CD8-positive, alpha-beta memory T cell (primary cell): ENCODE results near the gene SMYD3. TPM values are rescaled to one million over a fixed set of nuclear protein-coding genes. Genes with fewer than 3 reads are reported as not detected.

Experiments used
- CTCF ChIA-PET: fragments of 350-600 bp; sonication (Branson Sonifier 250); formaldehyde crosslinking; loops from one replicate; lab custom pipeline; 2021; ENCODE audit warnings: antibody characterized with exemption; lab: Charles Lee
- POLR2A ChIA-PET: fragments of 350-600 bp; sonication (Branson Sonifier 250); formaldehyde crosslinking; loops from one replicate; lab custom pipeline; 2021; ENCODE audit warnings: antibody characterized with exemption; lab: Charles Lee
- DNase-seq, 5 donors: peaks; one replicate each; pipeline versions ENCODE4 v3.0.0 to v3.0.0-alpha.2; 2020 to 2022; ENCODE audit warnings: mixed read lengths in 1 of 5
- H3K27ac ChIP-seq: one replicate; pipeline ENCODE4 v1.7.0; 2013; ENCODE audit warnings: low read depth, mild to moderate bottlenecking, low read length, moderate library complexity
- H3K27me3 ChIP-seq: 2 replicates; pipeline ENCODE4 v1.7.0; 2013; ENCODE audit warnings: low read length, mild to moderate bottlenecking; ENCODE audit not compliant: insufficient read depth, poor library complexity, severe bottlenecking
- H3K36me3 ChIP-seq: 2 replicates; pipeline ENCODE4 v1.7.0; 2013; ENCODE audit warnings: mild to moderate bottlenecking, low read length, moderate library complexity; ENCODE audit not compliant: insufficient read depth
- H3K4me1 ChIP-seq: 2 replicates; pipeline ENCODE4 v1.7.0; 2013; ENCODE audit warnings: mild to moderate bottlenecking, low read length, moderate library complexity; ENCODE audit not compliant: insufficient read depth
- H3K4me3 ChIP-seq: 2 replicates; pipeline ENCODE4 v1.7.0; 2013; ENCODE audit warnings: mild to moderate bottlenecking, low read length
- H3K9me3 ChIP-seq: 2 replicates; pipeline ENCODE4 v1.7.0; 2013; ENCODE audit warnings: mild to moderate bottlenecking, low read length
- H3K27ac Mint-ChIP-seq, 8 donors: one replicate each; pipeline ENCODE4 v1.8.0; 2020 to 2021; ENCODE audit warnings: mixed read lengths in 8 of 8, mild to moderate bottlenecking in 6 of 8, inconsistent platforms in 3 of 8, moderate library complexity in 3 of 8
- H3K27me3 Mint-ChIP-seq, 2 donors: one replicate each; pipeline ENCODE4 v1.8.0; 2020 to 2021; ENCODE audit warnings: mixed read lengths in 2 of 2, mild to moderate bottlenecking in 1 of 2, moderate library complexity in 1 of 2
- H3K36me3 Mint-ChIP-seq, 3 donors: one replicate each; pipeline ENCODE4 v1.8.0; 2020 to 2021; ENCODE audit warnings: mixed read lengths in 3 of 3, inconsistent platforms in 1 of 3, mild to moderate bottlenecking in 1 of 3
- H3K4me1 Mint-ChIP-seq, 3 donors: one replicate each; pipeline ENCODE4 v1.8.0; 2020 to 2021; ENCODE audit warnings: mixed read lengths in 3 of 3, inconsistent platforms in 1 of 3, mild to moderate bottlenecking in 1 of 3
- H3K4me3 Mint-ChIP-seq, 7 donors: one replicate each; pipeline ENCODE4 v1.8.0; 2020 to 2021; ENCODE audit warnings: mixed read lengths in 7 of 7, mild to moderate bottlenecking in 6 of 7, moderate library complexity in 4 of 7, inconsistent platforms in 2 of 7
- H3K9me3 Mint-ChIP-seq, 5 donors: one replicate each; pipeline ENCODE4 v1.8.0; 2020 to 2022; ENCODE audit warnings: mixed read lengths in 5 of 5, mild to moderate bottlenecking in 3 of 5, moderate library complexity in 2 of 5, inconsistent platforms in 1 of 5
- polyA plus RNA-seq: library from polyadenylated mRNA; unstranded; fragments of 300-500 nt; fragmentation: Illumina TruSeq; gene quantifications from one replicate; pipeline ENCODE4 v1.2.3, GENCODE V29; 2021
- total RNA-seq, 2 experiments: library from RNA; stranded (reverse); gene quantifications; one replicate each; pipeline ENCODE4 v1.2.3, GENCODE V29; 2021

SMYD3 gene
- total and polyA plus RNA-seq, 3 experiments from 2014 or later: 12.4 to 31.7 (median 14.5) TPM

DNA sequence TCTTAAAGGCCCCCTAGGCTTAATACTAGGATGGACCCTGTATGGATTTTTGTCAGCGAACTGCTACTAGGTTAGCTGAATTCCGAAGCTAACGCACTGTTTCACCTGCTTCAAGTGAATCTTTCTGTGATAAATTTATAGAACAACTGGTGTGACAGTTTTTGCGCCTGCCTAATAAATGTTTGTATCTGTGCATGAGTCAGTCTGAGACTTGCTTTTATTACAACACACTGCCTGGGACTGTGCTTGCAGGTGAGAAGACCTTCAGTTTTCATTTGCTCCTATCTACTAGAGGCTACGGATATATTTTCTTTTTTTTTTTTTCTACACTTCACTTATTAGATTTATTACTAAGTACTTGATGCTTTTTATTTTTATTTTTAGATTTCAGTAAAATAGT, 420.9 kb downstream of the SMYD3 start:
- peaks cover 4% of the 10 kb centered on the region for H3K9me3 ChIP-seq
- H3K27ac ChIP-seq: no peak overlapping the region
- Mint-ChIP-seq H3K27ac (no peak overlapping the region), H3K4me3 (no peak overlapping the region), H3K27me3 (peaks cover 0 to 3% of the 10 kb centered on the region in 2 donors), H3K36me3 (peaks cover 3 to 31% (median 10%) of the 10 kb centered on the region in 3 donors), H3K9me3 (peaks cover 5 to 29% (median 8%) of the 10 kb centered on the region in 5 donors), H3K4me1 (no peaks in the 10 kb centered on the region)
- H3K36me3 ChIP-seq: no peaks in the 10 kb centered on the region
- H3K27me3 ChIP-seq: no peaks in the 10 kb centered on the region
- CTCF ChIA-PET: no interaction called here
- H3K4me3 ChIP-seq: no peak overlapping the region
- no peaks in the 10 kb centered on the region for H3K4me1 ChIP-seq
- no peak for DNase-seq
- POLR2A ChIA-PET: no interaction called here

DNA sequence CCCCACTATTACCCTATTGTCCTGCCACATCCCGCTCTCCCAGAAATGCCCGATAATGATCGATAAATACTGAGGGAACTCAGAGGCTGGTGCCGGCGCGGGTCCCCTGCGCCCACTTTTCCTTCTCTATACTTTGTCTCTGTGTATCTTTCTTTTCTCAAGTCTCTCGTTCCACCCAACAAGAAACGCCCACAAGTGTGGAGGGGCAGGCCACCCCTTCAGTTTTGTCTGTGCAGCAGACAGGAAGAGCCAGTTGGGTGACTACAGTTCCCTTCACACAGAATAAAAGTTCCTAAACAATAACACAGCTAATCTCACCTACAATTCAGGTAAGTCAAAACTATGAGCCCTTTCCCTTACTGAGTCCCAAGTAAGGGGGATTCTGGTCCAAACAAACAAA, 423.7 kb downstream of the SMYD3 start:
- H3K4me3 Mint-ChIP-seq: no peak overlapping the region
- H3K27ac Mint-ChIP-seq: no peak overlapping the region
- peaks cover 4% of the 10 kb centered on the region for H3K9me3 ChIP-seq
- H3K4me1 Mint-ChIP-seq: peaks cover 3 to 7% (median 6%) of the 10 kb centered on the region in 3 donors
- H3K27me3 Mint-ChIP-seq: peaks cover 0 to 3% of the 10 kb centered on the region in 2 donors
- H3K4me1 ChIP-seq: no peaks in the 10 kb centered on the region
- peaks cover 3 to 52% (median 11%) of the 10 kb centered on the region in 3 donors for H3K36me3 Mint-ChIP-seq
- POLR2A ChIA-PET: no interaction called here
- no peaks in the 10 kb centered on the region for H3K36me3 ChIP-seq
- H3K4me3 ChIP-seq: no peak overlapping the region
- CTCF ChIA-PET: no interaction called here
- no peaks in the 10 kb centered on the region for H3K27me3 ChIP-seq
- no peak overlapping the region for H3K27ac ChIP-seq
- H3K9me3 Mint-ChIP-seq: peaks cover 5 to 32% (median 8%) of the 10 kb centered on the region in 5 donors
- DNase-seq: no peak

DNA sequence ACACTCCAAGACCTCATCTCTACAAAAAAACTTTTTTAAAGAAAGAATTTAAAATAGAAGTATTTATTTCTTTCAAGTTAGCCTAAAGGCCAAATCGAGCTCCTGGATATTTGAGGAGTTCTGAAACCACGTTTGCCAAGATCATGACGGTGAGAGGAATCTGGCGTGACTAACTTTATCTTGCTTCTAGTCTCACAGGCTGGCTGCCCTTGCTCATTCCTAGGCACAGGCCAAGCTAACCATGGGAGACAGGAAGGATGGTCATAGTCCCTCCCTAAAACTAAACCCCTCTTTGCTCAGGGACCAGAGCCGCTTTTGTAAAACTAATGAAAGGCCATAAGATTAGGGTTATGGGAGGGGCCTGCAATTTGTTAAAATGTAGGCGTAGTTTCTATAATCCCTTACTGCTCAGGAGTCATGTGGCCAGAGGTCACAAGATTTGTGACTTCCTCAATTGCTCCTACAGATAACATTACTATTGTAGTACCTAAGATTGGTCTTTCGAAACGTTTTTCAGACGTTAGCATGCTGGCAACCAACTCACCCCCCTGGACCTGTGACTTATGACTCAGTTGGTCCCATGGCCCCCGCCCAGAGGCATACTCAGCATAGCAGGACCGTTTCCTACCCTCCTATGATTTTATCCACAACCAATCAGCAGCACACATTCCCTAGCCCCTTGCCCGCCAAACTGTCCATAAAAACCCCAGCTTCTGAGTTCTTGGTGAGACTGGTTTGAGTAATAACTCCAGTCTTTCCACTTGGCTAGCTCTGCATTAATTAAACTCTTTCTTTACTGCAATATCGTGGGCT, 425.0 kb downstream of the SMYD3 start:
- POLR2A ChIA-PET: no interaction called here
- Histone ChIP-seq H3K9me3 (peaks cover 4% of the 10 kb centered on the region), H3K27me3 (no peaks in the 10 kb centered on the region), H3K4me3 (no peak overlapping the region), H3K36me3 (no peaks in the 10 kb centered on the region), H3K27ac (no peak overlapping the region), H3K4me1 (no peaks in the 10 kb centered on the region)
- no peak overlapping the region for H3K27ac Mint-ChIP-seq
- no peak overlapping the region for H3K4me3 Mint-ChIP-seq
- no peak for DNase-seq
- peaks cover 0 to 3% of the 10 kb centered on the region in 2 donors for H3K27me3 Mint-ChIP-seq
- peaks cover 3 to 50% (median 7%) of the 10 kb centered on the region in 3 donors for H3K36me3 Mint-ChIP-seq
- H3K4me1 Mint-ChIP-seq: peaks cover 3 to 9% (median 6%) of the 10 kb centered on the region in 3 donors
- CTCF ChIA-PET: no interaction called here
- peaks cover 5 to 23% (median 8%) of the 10 kb centered on the region in 5 donors for H3K9me3 Mint-ChIP-seq

DNA sequence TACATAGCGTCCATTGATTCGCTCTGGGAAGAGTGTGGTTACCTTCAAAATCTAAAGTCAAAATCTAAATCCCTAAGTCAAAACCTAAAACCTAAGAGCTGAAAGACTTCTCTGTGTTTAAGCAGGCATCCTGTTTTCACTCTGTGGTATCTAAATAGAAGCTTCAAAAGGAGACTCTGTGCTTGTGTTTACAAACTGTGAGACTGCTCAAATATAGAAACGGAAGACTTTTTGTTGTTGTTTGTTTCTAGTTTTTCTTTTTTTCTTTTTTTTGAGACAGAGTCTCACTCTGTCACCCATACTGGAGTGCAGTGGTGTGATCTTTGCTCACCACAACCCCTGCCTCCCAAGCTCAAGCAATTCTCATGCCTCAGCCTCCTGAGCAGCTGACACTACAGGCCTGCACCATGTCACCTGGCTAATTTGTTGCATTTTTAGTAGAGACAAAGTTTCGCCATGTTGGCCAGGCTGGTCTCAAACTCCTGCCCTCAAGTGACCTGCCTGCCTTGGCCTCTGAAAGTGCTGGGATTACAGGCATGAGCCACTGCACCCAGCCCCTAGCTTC, 425.9 kb downstream of the SMYD3 start:
- H3K9me3 Mint-ChIP-seq: peaks cover 5 to 21% (median 8%) of the 10 kb centered on the region in 5 donors
- no peak for DNase-seq
- H3K9me3 ChIP-seq: peaks cover 4% of the 10 kb centered on the region
- H3K4me3 Mint-ChIP-seq: peak overlapping the region in 1 of 7 donors; percentile 45
- no peaks in the 10 kb centered on the region for H3K36me3 ChIP-seq
- H3K4me3 ChIP-seq: no peak overlapping the region
- CTCF ChIA-PET: no interaction called here
- peaks cover 0 to 3% of the 10 kb centered on the region in 2 donors for H3K27me3 Mint-ChIP-seq
- H3K36me3 Mint-ChIP-seq: peaks cover 3 to 45% (median 4%) of the 10 kb centered on the region in 3 donors
- peaks cover 3 to 9% (median 6%) of the 10 kb centered on the region in 3 donors for H3K4me1 Mint-ChIP-seq
- POLR2A ChIA-PET: no interaction called here
- peak overlapping the region in 2 of 8 donors; percentile 41 to 64 for H3K27ac Mint-ChIP-seq
- H3K4me1 ChIP-seq: no peaks in the 10 kb centered on the region
- no peak overlapping the region for H3K27ac ChIP-seq
- H3K27me3 ChIP-seq: no peaks in the 10 kb centered on the region

DNA sequence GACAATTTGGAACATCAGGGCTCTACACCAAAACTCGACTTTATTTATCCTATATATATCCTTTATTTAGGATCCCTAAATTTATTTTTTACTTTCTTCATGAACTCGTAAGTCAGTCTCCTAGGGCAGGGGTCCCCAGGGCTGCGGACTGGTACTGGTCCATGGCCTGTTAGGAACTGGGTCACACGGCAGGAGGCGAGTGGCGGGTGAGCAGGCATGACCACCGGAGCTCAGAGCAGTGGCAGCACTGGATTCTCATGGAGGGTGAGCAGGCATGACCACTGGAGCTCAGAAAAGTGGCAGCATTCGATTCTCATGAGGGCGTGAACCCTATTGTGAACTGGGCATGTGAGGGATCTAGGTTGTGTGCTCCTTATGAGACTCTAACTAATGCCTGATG, 427.0 kb downstream of the SMYD3 start:
- Mint-ChIP-seq H3K4me1 (peaks cover 3 to 9% (median 6%) of the 10 kb centered on the region in 3 donors), H3K27ac (no peak overlapping the region), H3K9me3 (peaks cover 5 to 18% (median 8%) of the 10 kb centered on the region in 5 donors), H3K36me3 (peaks cover 3 to 41% (median 4%) of the 10 kb centered on the region in 3 donors), H3K27me3 (peaks cover 0 to 3% of the 10 kb centered on the region in 2 donors), H3K4me3 (no peak overlapping the region)
- no peak overlapping the region for H3K4me3 ChIP-seq
- no peak overlapping the region for H3K27ac ChIP-seq
- CTCF ChIA-PET: no interaction called here
- POLR2A ChIA-PET: no interaction called here
- H3K9me3 ChIP-seq: peaks cover 4% of the 10 kb centered on the region
- no peaks in the 10 kb centered on the region for H3K4me1 ChIP-seq
- DNase-seq: no peak
- no peaks in the 10 kb centered on the region for H3K36me3 ChIP-seq
- no peaks in the 10 kb centered on the region for H3K27me3 ChIP-seq

DNA sequence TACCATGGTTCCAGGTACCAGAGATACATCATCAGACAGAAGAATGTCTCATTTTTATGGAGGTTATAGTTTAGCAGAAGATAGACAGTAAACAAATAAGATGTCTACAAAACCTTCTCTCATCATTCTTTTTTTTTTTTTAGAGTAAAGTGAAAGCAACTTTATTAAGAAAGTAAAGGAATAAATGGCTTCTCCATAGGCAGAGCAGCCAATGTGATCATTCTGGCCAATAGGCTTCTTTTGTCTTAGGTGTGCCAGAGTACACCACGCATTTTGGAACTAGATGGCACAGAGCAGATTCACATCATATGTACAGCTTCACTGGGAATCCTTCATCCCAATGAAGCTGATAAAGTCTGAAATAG, 428.2 kb downstream of the SMYD3 start:
- Mint-ChIP-seq H3K36me3 (peaks cover 3 to 45% (median 4%) of the 10 kb centered on the region in 3 donors), H3K4me3 (no peak overlapping the region), H3K27ac (peak overlapping the region in 1 of 8 donors; percentile 69), H3K9me3 (peaks cover 5 to 17% (median 8%) of the 10 kb centered on the region in 5 donors), H3K4me1 (peaks cover 3 to 9% (median 6%) of the 10 kb centered on the region in 3 donors), H3K27me3 (peaks cover 0 to 3% of the 10 kb centered on the region in 2 donors)
- Histone ChIP-seq H3K36me3 (no peaks in the 10 kb centered on the region), H3K27ac (no peak overlapping the region), H3K4me1 (no peaks in the 10 kb centered on the region), H3K9me3 (peaks cover 4% of the 10 kb centered on the region), H3K4me3 (no peak overlapping the region), H3K27me3 (no peaks in the 10 kb centered on the region)
- CTCF ChIA-PET: no interaction called here
- POLR2A ChIA-PET: no interaction called here
- no peak for DNase-seq

DNA sequence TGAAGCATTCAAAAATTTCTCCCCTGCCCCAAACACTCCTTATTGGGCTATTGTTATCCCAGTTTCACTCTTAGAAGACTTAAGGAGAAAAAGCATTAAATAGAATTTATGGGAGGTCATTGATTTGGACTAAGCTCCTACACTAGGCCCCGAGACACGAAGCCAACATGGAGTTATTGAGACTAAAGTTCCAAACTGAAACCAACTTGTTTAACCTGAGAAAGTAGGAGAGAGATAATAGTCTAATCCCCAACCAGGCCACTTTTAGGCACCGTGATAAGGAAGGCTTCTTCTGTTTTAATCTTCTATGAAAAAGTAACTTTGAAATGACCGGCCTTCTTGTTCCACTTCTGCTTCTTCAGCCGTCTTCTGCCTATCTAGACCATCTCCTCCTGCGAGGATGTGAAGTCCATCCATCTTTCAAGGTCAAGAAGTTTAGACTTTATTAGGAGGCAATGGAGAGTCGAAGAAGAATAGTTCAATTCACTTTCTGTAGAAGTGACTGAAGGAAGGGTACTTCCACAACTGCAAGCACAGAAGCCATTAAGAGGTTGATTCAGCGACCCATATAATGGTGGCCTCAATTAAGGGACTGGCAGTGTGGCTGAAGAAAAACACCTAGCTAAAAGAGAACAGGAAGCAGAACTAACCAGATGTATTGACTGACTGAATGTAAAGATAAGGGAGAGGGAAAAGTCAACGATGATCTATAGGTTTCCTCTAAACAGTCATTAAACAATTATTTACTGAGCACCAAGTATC, 428.8 kb downstream of the SMYD3 start:
- H3K36me3 Mint-ChIP-seq: peaks cover 2 to 42% (median 3%) of the 10 kb centered on the region in 3 donors
- H3K9me3 ChIP-seq: peaks cover under 1% of the 10 kb centered on the region
- no peaks in the 10 kb centered on the region for H3K4me1 ChIP-seq
- H3K27ac Mint-ChIP-seq: peak overlapping the region in 1 of 8 donors; percentile 69
- H3K4me3 ChIP-seq: no peak overlapping the region
- H3K9me3 Mint-ChIP-seq: peaks cover under 1 to 13% (median 3%) of the 10 kb centered on the region in 5 donors
- H3K27me3 ChIP-seq: no peaks in the 10 kb centered on the region
- peak overlapping the region; percentile 48 for H3K27ac ChIP-seq
- peaks cover 0 to under 1% of the 10 kb centered on the region in 2 donors for H3K27me3 Mint-ChIP-seq
- POLR2A ChIA-PET: no interaction called here
- DNase-seq: no peak
- CTCF ChIA-PET: no interaction called here
- H3K4me1 Mint-ChIP-seq: peaks cover 3 to 9% (median 6%) of the 10 kb centered on the region in 3 donors
- H3K36me3 ChIP-seq: no peaks in the 10 kb centered on the region
- H3K4me3 Mint-ChIP-seq: no peak overlapping the region
